ENCODE measurements around the gene SLC23A1. TPM values are rescaled to one million over a fixed set of nuclear protein-coding genes. Genes with fewer than 3 reads are reported as not detected.

SLC23A1 gene
- total RNA-seq, 2 donors from 2014 or later: 5.0 to 7.0 TPM

GRCh38 chr5:139371482-139372435, 11.3 kb downstream of the SLC23A1 start:
- peaks cover 6% of the 10 kb centered on the region for H3K36me3 ChIP-seq

GRCh38 chr5:139369181-139369580, 13.9 kb downstream of the SLC23A1 start:
- Histone ChIP-seq H3K36me3 (peaks cover 18% of the 10 kb centered on the region), H3K9me3 (no peaks in the 10 kb centered on the region), H3K4me1 (peaks cover 7% of the 10 kb centered on the region), H3K9ac (ENCODE audit: low read depth in 2 of 2, low read length in 2 of 2) (no peak overlapping the region), H3K27ac (no peak overlapping the region), H3K4me3 (no peak overlapping the region), H3K27me3 (no peaks in the 10 kb centered on the region)
- no peak for TF ChIP-seq CTCF (IDR thresholded peaks at IDR 0.05)
- intact Hi-C loops (cut with DNase I): no loop called here
- DNase-seq: no peak

More at GRCh38 chr5:139371482-139372435, 11.3 kb downstream of the SLC23A1 start:
- Histone ChIP-seq H3K9me3 (no peaks in the 10 kb centered on the region), H3K4me1 (peaks cover 7% of the 10 kb centered on the region), H3K4me3 (no peak overlapping the region), H3K27me3 (no peaks in the 10 kb centered on the region), H3K27ac (peak overlapping the region; percentile 45), H3K9ac (ENCODE audit: low read depth in 2 of 2, low read length in 2 of 2) (no peak overlapping the region)
- TF ChIP-seq CTCF (IDR thresholded peaks at IDR 0.05): no peak
- DNase-seq: no peak
- intact Hi-C loops (cut with DNase I): no loop called here

- Histone ChIP-seq H3K36me3 (peaks cover 18% of the 10 kb centered on the region), H3K9ac (ENCODE audit: low read depth in 2 of 2, low read length in 2 of 2) (no peak overlapping the region), H3K4me1 (peaks cover 2% of the 10 kb centered on the region), H3K4me3 (no peak overlapping the region), H3K9me3 (no peaks in the 10 kb centered on the region), H3K27me3 (no peaks in the 10 kb centered on the region), H3K27ac (no peak overlapping the region)
- intact Hi-C loops (cut with DNase I): no loop called here
- no peak for DNase-seq
- no peak for TF ChIP-seq CTCF (IDR thresholded peaks at IDR 0.05)
These were observed 14.5 kb downstream of the SLC23A1 start for GRCh38 chr5:139368613-139369012.

GRCh38 chr5:139364466-139364865, 18.6 kb downstream of the SLC23A1 start:
- no peaks in the 10 kb centered on the region for H3K27me3 ChIP-seq
- peaks cover 18% of the 10 kb centered on the region for H3K36me3 ChIP-seq
- no peak overlapping the region for H3K27ac ChIP-seq
- no peaks in the 10 kb centered on the region for H3K4me1 ChIP-seq
- intact Hi-C loops (cut with DNase I): no loop called here
- H3K9ac ChIP-seq (ENCODE audit: low read depth in 2 of 2, low read length in 2 of 2): no peak overlapping the region
- H3K4me3 ChIP-seq: no peak overlapping the region
- DNase-seq: no peak
- no peak for TF ChIP-seq CTCF (IDR thresholded peaks at IDR 0.05)
- H3K9me3 ChIP-seq: no peaks in the 10 kb centered on the region

GRCh38 chr5:139363937-139364336, 19.2 kb downstream of the SLC23A1 start:
- Histone ChIP-seq H3K9ac (ENCODE audit: low read depth in 2 of 2, low read length in 2 of 2) (no peak overlapping the region), H3K36me3 (peaks cover 16% of the 10 kb centered on the region), H3K27ac (no peak overlapping the region), H3K4me1 (no peaks in the 10 kb centered on the region), H3K9me3 (no peaks in the 10 kb centered on the region), H3K27me3 (no peaks in the 10 kb centered on the region), H3K4me3 (no peak overlapping the region)
- DNase-seq: no peak
- TF ChIP-seq CTCF (IDR thresholded peaks at IDR 0.05): no peak
- intact Hi-C loops (cut with DNase I): no loop called here
